ENCODE results near the gene ARHGEF40. TPM values are rescaled to one million over a fixed set of nuclear protein-coding genes. Genes with fewer than 3 reads are reported as not detected.
A peak's percentile ranks its signal among the peaks of the same experiment; 100 is the strongest.

The ARHGEF40 gene
- polyA plus RNA-seq, 4 donors: 2.2 to 26.1 (median 7.2) TPM

DNA sequence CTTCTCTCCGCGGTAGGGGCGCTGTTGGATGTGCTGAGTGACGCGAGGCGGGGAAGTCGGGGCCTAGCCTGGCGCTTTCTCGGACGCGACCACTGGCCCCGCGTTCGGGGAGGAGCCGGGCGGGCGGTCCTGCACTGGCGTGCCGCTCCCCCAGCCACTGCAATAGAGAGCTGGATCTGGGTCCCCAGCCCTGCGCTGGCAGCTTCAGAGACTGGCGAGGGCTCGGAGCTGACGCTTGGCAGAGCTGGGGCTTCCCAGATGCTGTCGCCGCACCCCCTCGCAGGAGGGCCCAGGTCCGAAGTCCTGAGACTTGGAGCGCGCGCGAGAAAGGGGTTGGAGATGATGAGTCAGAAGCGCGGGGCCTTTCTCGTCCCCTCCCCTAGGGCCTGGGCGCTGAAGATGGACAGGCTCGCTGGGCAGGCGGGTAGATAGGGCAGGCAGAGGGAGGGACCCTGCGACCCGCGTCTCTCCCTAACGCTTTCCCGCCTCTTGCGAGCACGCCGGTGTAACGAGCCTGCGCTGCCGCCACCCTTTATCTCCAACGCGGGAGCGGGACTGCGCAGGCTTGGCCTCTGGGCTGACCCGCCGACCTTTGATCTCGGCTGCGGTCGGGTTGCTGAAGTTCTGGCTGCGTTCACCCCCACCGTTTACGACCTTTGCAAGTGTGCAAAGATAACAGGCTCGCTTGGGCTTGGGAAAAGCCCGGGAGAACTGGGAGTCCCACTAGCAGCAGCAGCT is 33.8 kb downstream of the ARHGEF40 start:
- 0% methylated on average over 55 to 62 of the region's 62 CpGs for WGBS, 3 donors
- Histone ChIP-seq H3K9me3 (ENCODE audit: control insufficient read depth in 2 of 2, insufficient read depth in 1 of 2, low read depth in 1 of 2, low read length in 1 of 2) (no peaks in the 10 kb centered on the region), H3K27me3 (ENCODE audit: control insufficient read depth in 3 of 3, insufficient read depth in 3 of 3, low read length in 3 of 3) (no peaks in the 10 kb centered on the region), H3K27ac (ENCODE audit: low read depth in 1 of 3, low read length in 2 of 3) (peak overlapping the region; percentile 98 to 99 (median 98)), H3K4me3 (ENCODE audit: low read depth in 1 of 3, low read length in 3 of 3) (peak overlapping the region; percentile 17 to 70 (median 63)), H3K4me1 (ENCODE audit: control insufficient read depth in 3 of 3, insufficient read depth in 2 of 3, low read depth in 1 of 3, low read length in 2 of 3) (peaks cover 4 to 72% (median 6%) of the 10 kb centered on the region in 3 donors), H3K36me3 (ENCODE audit: control insufficient read depth in 3 of 3, insufficient read depth in 2 of 3, low read depth in 1 of 3, low read length in 3 of 3) (peaks cover 0 to 3% (median 0%) of the 10 kb centered on the region in 3 donors)
- DNase-seq: peak; percentile 98 to 99
- no peak for FAIRE-seq

DNA sequence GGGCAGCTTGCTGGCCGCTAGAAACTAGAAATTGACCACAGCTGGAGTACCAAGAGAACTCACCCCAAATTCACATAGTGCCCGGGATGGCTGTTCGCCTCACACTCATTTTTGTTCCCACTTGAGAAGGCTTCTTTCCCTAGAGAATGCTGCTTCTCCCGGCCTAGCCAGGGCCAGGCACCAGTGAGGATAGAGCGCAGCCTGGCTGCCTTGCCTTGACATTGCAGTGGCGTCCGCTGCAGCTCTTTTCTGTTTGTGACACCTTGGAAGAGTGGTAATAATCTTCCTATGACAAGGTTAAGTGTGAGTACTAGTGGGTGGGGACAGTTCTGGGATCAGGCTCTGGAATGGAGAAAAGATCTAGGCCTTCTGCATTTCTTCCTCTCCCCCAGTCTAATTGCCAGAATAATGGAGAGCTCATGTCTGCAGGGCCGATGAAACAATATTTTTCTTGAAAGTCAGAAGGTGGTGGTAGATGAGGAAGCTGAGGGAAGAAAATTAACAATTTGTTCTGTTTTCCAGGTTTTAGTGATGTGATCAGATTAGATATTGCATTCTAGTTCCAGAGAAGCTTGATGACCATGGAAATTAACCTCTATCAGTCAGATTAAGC is 34.5 kb downstream of the ARHGEF40 start:
- H3K27ac ChIP-seq (ENCODE audit: low read depth in 1 of 3, low read length in 2 of 3): peak overlapping the region; percentile 98 to 99 (median 98)
- FAIRE-seq (no peak), DNase-seq (peak; percentile 89 to 94)
- H3K36me3 ChIP-seq (ENCODE audit: control insufficient read depth in 3 of 3, insufficient read depth in 2 of 3, low read depth in 1 of 3, low read length in 3 of 3): peaks cover 0 to 3% (median 0%) of the 10 kb centered on the region in 3 donors
- peak overlapping the region; percentile 17 to 70 (median 63) for H3K4me3 ChIP-seq (ENCODE audit: low read depth in 1 of 3, low read length in 3 of 3)
- H3K27me3 ChIP-seq (ENCODE audit: control insufficient read depth in 3 of 3, insufficient read depth in 3 of 3, low read length in 3 of 3): no peaks in the 10 kb centered on the region
- 3 to 6% (median 3%) methylated on average over 8 of the region's 8 CpGs for WGBS, 3 donors
- H3K9me3 ChIP-seq (ENCODE audit: control insufficient read depth in 2 of 2, insufficient read depth in 1 of 2, low read depth in 1 of 2, low read length in 1 of 2): no peaks in the 10 kb centered on the region
- peaks cover 4 to 67% (median 6%) of the 10 kb centered on the region in 3 donors for H3K4me1 ChIP-seq (ENCODE audit: control insufficient read depth in 3 of 3, insufficient read depth in 2 of 3, low read depth in 1 of 3, low read length in 2 of 3)

DNA sequence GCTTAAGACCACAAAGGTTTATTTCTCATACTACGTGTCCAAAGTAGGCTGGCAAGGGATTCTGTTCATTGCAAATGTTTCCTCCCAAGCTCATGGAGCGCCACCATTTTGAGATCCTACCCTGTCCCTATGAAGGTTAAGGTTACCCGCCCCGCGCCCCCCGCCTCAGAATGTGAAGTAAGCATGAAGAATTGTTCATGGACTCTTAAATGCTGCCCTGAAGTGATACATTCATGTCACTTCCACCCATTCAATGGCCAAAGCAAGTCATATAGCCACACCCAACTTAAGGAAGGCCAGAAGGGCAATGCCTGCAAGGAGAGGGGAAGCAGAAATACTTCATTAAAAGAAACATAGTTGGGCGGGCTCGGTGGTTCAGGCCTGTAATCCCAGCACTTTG is 35.0 kb downstream of the ARHGEF40 start:
- Histone ChIP-seq H3K36me3 (ENCODE audit: control insufficient read depth in 3 of 3, insufficient read depth in 2 of 3, low read depth in 1 of 3, low read length in 3 of 3) (peaks cover 0 to 3% (median 0%) of the 10 kb centered on the region in 3 donors), H3K27ac (ENCODE audit: low read depth in 1 of 3, low read length in 2 of 3) (peak overlapping the region; percentile 98 to 99 (median 98)), H3K4me1 (ENCODE audit: control insufficient read depth in 3 of 3, insufficient read depth in 2 of 3, low read depth in 1 of 3, low read length in 2 of 3) (peaks cover 4 to 65% (median 6%) of the 10 kb centered on the region in 3 donors), H3K9me3 (ENCODE audit: control insufficient read depth in 2 of 2, insufficient read depth in 1 of 2, low read depth in 1 of 2, low read length in 1 of 2) (no peaks in the 10 kb centered on the region), H3K27me3 (ENCODE audit: control insufficient read depth in 3 of 3, insufficient read depth in 3 of 3, low read length in 3 of 3) (no peaks in the 10 kb centered on the region), H3K4me3 (ENCODE audit: low read depth in 1 of 3, low read length in 3 of 3) (no peak overlapping the region)
- FAIRE-seq (no peak), DNase-seq (peak; percentile 15 to 55)
- 74 to 78% (median 77%) methylated on average over 8 of the region's 8 CpGs for WGBS, 3 donors

DNA sequence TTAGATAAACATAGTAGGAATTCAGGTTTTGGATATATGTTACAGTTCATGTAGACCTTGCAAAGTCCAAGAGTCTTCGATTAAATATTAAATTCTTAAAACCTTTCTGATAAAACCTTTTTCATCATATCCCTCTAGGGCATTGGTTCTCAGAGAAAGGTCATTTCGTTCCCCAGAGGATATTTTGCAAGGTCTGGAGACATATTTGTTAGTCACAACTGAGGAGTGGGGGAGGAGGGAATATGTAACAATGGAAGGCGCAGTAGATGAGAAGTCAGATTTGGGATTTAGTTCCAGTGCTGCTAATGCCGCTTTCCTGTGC is 36.0 kb downstream of the ARHGEF40 start:
- H3K36me3 ChIP-seq (ENCODE audit: control insufficient read depth in 3 of 3, insufficient read depth in 2 of 3, low read depth in 1 of 3, low read length in 3 of 3): peaks cover 0 to 3% (median 0%) of the 10 kb centered on the region in 3 donors
- WGBS, 3 donors: 53 to 66% (median 56%) methylated on average over 4 of the region's 4 CpGs
- no peak for DNase-seq
- H3K4me3 ChIP-seq (ENCODE audit: low read depth in 1 of 3, low read length in 3 of 3): no peak overlapping the region
- FAIRE-seq: no peak
- H3K4me1 ChIP-seq (ENCODE audit: control insufficient read depth in 3 of 3, insufficient read depth in 2 of 3, low read depth in 1 of 3, low read length in 2 of 3): peaks cover 4 to 56% (median 6%) of the 10 kb centered on the region in 3 donors
- no peaks in the 10 kb centered on the region for H3K27me3 ChIP-seq (ENCODE audit: control insufficient read depth in 3 of 3, insufficient read depth in 3 of 3, low read length in 3 of 3)
- H3K27ac ChIP-seq (ENCODE audit: low read depth in 1 of 3, low read length in 2 of 3): peak overlapping the region in 2 of 3 donors; percentile 70 to 98
- H3K9me3 ChIP-seq (ENCODE audit: control insufficient read depth in 2 of 2, insufficient read depth in 1 of 2, low read depth in 1 of 2, low read length in 1 of 2): no peaks in the 10 kb centered on the region

DNA sequence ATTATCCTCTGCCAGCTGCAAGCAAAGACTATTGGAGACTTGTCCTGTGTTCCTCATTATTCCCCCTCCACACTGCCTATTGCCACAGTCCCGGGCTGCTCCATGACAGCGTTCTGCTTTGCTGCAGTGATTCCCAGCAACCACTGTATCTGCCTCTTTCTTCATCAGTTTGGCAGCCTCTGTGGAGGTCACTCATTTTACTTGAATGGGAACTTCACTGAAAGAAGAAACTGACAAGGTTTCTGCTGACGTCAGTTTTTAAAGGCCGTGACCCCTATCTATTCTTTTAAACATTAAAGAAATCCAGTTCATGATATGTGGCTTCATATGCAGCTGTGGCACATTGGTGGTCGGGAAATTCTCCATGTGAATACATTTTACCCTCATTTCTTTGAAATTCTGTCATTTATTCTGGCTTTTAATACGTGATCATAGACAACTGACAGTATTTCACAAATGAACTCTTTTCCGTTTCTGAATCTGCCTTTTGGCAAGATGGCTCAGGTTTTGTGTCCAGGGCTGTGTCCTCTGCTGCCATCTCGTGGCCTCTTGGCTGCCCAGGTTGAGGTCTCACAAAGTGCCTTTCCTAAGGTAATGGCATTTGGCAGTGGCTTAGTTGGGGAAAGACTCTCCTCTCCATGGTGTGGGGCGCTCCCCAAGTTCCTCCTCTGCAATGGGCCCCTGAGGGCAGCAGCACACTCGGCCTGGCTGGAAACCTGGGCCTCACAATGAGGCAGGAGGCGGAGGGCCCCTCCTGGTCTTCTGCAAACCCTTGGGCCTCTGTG is 36.6 kb downstream of the ARHGEF40 start:
- WGBS, 3 donors: 13 to 23% (median 21%) methylated on average over 11 of the region's 11 CpGs
- H3K4me3 ChIP-seq (ENCODE audit: low read depth in 1 of 3, low read length in 3 of 3): no peak overlapping the region
- DNase-seq (peak; percentile 85 to 90), FAIRE-seq (no peak)
- H3K27ac ChIP-seq (ENCODE audit: low read depth in 1 of 3, low read length in 2 of 3): peak overlapping the region in 2 of 3 donors; percentile 70 to 98
- no peaks in the 10 kb centered on the region for H3K27me3 ChIP-seq (ENCODE audit: control insufficient read depth in 3 of 3, insufficient read depth in 3 of 3, low read length in 3 of 3)
- peaks cover 4 to 51% (median 6%) of the 10 kb centered on the region in 3 donors for H3K4me1 ChIP-seq (ENCODE audit: control insufficient read depth in 3 of 3, insufficient read depth in 2 of 3, low read depth in 1 of 3, low read length in 2 of 3)
- H3K9me3 ChIP-seq (ENCODE audit: control insufficient read depth in 2 of 2, insufficient read depth in 1 of 2, low read depth in 1 of 2, low read length in 1 of 2): no peaks in the 10 kb centered on the region
- H3K36me3 ChIP-seq (ENCODE audit: control insufficient read depth in 3 of 3, insufficient read depth in 2 of 3, low read depth in 1 of 3, low read length in 3 of 3): peaks cover 0 to 3% (median 0%) of the 10 kb centered on the region in 3 donors

DNA sequence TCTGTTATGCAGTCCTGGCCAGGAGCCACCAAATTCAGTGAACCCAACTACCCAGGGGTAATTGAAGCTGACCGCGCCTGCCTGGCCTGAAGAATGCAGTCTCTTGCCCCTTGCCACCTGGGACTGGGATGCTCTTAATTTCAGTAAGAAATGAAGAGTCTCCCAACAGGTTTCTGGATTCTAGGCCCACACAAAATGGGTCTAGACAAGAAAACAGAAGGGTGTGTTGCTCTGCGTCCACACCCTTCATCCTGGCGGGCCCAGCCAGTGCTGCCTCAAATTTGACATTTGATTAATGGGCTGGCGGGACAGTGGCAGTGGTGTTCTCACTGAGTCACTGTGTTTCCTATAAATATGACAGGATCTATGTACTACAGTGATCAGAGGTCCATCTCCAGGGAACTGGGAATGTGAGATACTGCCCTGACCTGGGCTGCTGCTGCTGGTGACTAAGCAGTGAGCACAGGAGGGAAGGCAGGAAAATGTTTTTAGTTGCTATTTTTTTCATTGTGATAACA is 37.2 kb downstream of the ARHGEF40 start:
- no peak overlapping the region for H3K4me3 ChIP-seq (ENCODE audit: low read depth in 1 of 3, low read length in 3 of 3)
- peaks cover 0 to 3% (median 0%) of the 10 kb centered on the region in 3 donors for H3K36me3 ChIP-seq (ENCODE audit: control insufficient read depth in 3 of 3, insufficient read depth in 2 of 3, low read depth in 1 of 3, low read length in 3 of 3)
- no peaks in the 10 kb centered on the region for H3K9me3 ChIP-seq (ENCODE audit: control insufficient read depth in 2 of 2, insufficient read depth in 1 of 2, low read depth in 1 of 2, low read length in 1 of 2)
- FAIRE-seq (no peak), DNase-seq (peak in 1 of 2 donors; percentile 28)
- H3K27me3 ChIP-seq (ENCODE audit: control insufficient read depth in 3 of 3, insufficient read depth in 3 of 3, low read length in 3 of 3): no peaks in the 10 kb centered on the region
- H3K4me1 ChIP-seq (ENCODE audit: control insufficient read depth in 3 of 3, insufficient read depth in 2 of 3, low read depth in 1 of 3, low read length in 2 of 3): peaks cover 4 to 44% (median 6%) of the 10 kb centered on the region in 3 donors
- WGBS, 3 donors: 17 to 49% (median 34%) methylated on average over 5 of the region's 5 CpGs
- peak overlapping the region in 1 of 3 donors; percentile 70 for H3K27ac ChIP-seq (ENCODE audit: low read depth in 1 of 3, low read length in 2 of 3)

DNA sequence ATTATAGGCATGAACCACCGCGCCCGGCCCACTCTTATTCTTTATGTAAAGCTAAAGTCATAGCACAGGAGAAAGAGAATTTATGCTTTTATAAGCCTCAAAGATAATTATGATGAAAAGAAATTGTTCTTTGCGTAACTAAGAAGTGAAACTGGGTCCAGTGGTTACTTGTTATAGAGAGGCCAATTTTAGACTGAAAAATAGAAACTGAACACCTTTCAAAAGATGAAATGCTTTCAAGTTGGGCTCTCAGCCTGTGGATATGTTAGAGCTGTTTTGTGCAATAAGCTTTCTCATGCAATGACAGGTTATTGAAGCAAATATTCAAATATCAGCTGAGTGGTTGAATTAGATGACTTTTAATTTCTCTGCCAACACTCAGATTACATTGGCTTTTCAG is 38.7 kb downstream of the ARHGEF40 start:
- H3K9me3 ChIP-seq (ENCODE audit: control insufficient read depth in 2 of 2, insufficient read depth in 1 of 2, low read depth in 1 of 2, low read length in 1 of 2): no peaks in the 10 kb centered on the region
- H3K4me3 ChIP-seq (ENCODE audit: low read depth in 1 of 3, low read length in 3 of 3): no peak overlapping the region
- WGBS, 3 donors: 95 to 99% (median 95%) methylated on average over 4 of the region's 4 CpGs
- DNase-seq: no peak
- H3K36me3 ChIP-seq (ENCODE audit: control insufficient read depth in 3 of 3, insufficient read depth in 2 of 3, low read depth in 1 of 3, low read length in 3 of 3): no peaks in the 10 kb centered on the region
- no peak for FAIRE-seq
- H3K27ac ChIP-seq (ENCODE audit: low read depth in 1 of 3, low read length in 2 of 3): no peak overlapping the region
- no peaks in the 10 kb centered on the region for H3K27me3 ChIP-seq (ENCODE audit: control insufficient read depth in 3 of 3, insufficient read depth in 3 of 3, low read length in 3 of 3)
- H3K4me1 ChIP-seq (ENCODE audit: control insufficient read depth in 3 of 3, insufficient read depth in 2 of 3, low read depth in 1 of 3, low read length in 2 of 3): peaks cover 4 to 33% (median 6%) of the 10 kb centered on the region in 3 donors
